Vagina (tissue), 2 donors: Measurements from ENCODE around the gene EML1. TPM values are rescaled to one million over a fixed set of nuclear protein-coding genes. Genes with fewer than 3 reads are reported as not detected.

Source experiments
- DNase-seq, 2 donors: peaks; one replicate each; pipeline ENCODE4 v3.0.0-alpha.2; 2017; ENCODE audit errors: extremely low spot score in 2 of 2
- H3K27ac ChIP-seq: fragments of 200-600 bp; sonication (generic); one replicate; pipeline ENCODE4 v1.5.1; 2019
- H3K27me3 ChIP-seq: fragments of 200-600 bp; sonication (generic); one replicate; pipeline ENCODE4 v1.5.1; 2019
- H3K36me3 ChIP-seq, 2 donors: fragments of 200-600 bp; sonication (generic); one replicate each; pipeline ENCODE4 v1.5.1; 2017 to 2019
- H3K4me1 ChIP-seq: fragments of 200-600 bp; sonication (generic); one replicate; pipeline ENCODE4 v1.5.1; 2019
- H3K4me3 ChIP-seq, 2 donors: fragments of 200-600 bp; sonication (generic); 1 replicate in 1 of 2; 2 replicates in 1 of 2; pipeline ENCODE4 v1.5.1; 2016 to 2019
- H3K9me3 ChIP-seq: fragments of 200-600 bp; sonication (generic); one replicate; pipeline ENCODE4 v1.5.1; 2019
- CTCF ChIP-seq, 3 experiments: fragments of 450-650 bp in 2 of 3; fragments of 200-600 bp in 1 of 3; sonication (generic) in 1 of 3; IDR thresholded peaks; one replicate each; pipeline ENCODE4 v1.5.1; 2017 to 2019; ENCODE audit warnings: antibody characterized with exemption in 3 of 3, mild to moderate bottlenecking in 2 of 3, moderate library complexity in 2 of 3
- POLR2A ChIP-seq, 2 donors: fragments of 450-650 bp; IDR thresholded peaks; one replicate each; pipeline ENCODE4 v1.6.1; 2017; ENCODE audit warnings: antibody characterized with exemption in 2 of 2, mild to moderate bottlenecking in 2 of 2, moderate library complexity in 2 of 2
- POLR2AphosphoS5 ChIP-seq, 2 donors: sonication (generic); formaldehyde crosslinking; IDR thresholded peaks; one replicate each; pipeline ENCODE4 v1.9.0; 2017; ENCODE audit warnings: antibody characterized with exemption in 2 of 2, mild to moderate bottlenecking in 2 of 2, low read depth in 1 of 2; ENCODE audit not compliant: insufficient read depth in 1 of 2
- intact Hi-C: fragments of 100-400 bp; cut with DNase I; formaldehyde crosslinking; loops from one replicate; pipeline ENCODE4 v1.15.1; 2023
- total RNA-seq: library from RNA; depleted of rRNA; stranded (reverse); fragments of >200 nt; gene quantifications from one replicate; pipeline ENCODE4 v1.2.3, GENCODE V29; 2016

EML1 gene
- total RNA-seq, 1 donor from 2014 or later = 32.7 TPM

DNA sequence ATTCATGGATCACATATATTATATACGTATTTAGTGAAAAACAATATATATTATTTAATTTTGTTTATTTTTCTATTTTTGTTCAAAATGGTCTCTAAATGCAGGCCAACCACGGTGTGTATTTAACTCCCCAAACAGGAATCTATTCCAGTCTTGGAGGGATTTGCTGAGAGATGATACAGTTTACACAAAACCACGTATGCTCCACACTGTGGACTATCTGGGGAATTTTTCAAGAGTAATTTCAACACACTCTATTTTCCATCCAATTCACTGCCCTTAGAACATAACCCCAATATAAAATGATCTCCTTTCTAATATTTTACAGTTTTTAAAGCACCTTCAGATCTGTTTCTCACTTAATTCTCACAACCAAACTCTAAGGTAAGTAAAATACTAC is 15.3 kb downstream of the EML1 start:
- intact Hi-C loops = no loop called here
- no peaks in the 10 kb centered on the region for H3K9me3 ChIP-seq
- no peaks in the 10 kb centered on the region for H3K27me3 ChIP-seq
- no peak for DNase-seq
- peaks cover 56% of the 10 kb centered on the region for H3K4me1 ChIP-seq
- peak overlapping the region; percentile 45 for H3K27ac ChIP-seq
- H3K36me3 ChIP-seq = no peaks in the 10 kb centered on the region
- H3K4me3 ChIP-seq = no peak overlapping the region
- TF ChIP-seq POLR2AphosphoS5 (IDR thresholded peaks at IDR 0.05; ENCODE audit: insufficient read depth in 1 of 2, low read depth in 1 of 2) (no peak), POLR2A (IDR thresholded peaks at IDR 0.05) (no peak), CTCF (IDR thresholded peaks at IDR 0.05) (no peak)

- intact Hi-C loops = no loop called here
- TF ChIP-seq POLR2AphosphoS5 (IDR thresholded peaks at IDR 0.05; ENCODE audit: insufficient read depth in 1 of 2, low read depth in 1 of 2) = peak in 1 of 2 donors; percentile 76
- no peak for TF ChIP-seq POLR2A (IDR thresholded peaks at IDR 0.05)
- H3K9me3 ChIP-seq = no peaks in the 10 kb centered on the region
- H3K27ac ChIP-seq = peak overlapping the region; percentile 52
- H3K4me1 ChIP-seq = peaks cover 57% of the 10 kb centered on the region
- no peaks in the 10 kb centered on the region for H3K36me3 ChIP-seq
- no peaks in the 10 kb centered on the region for H3K27me3 ChIP-seq
- H3K4me3 ChIP-seq = no peak overlapping the region
- DNase-seq = no peak
Observed at GRCh38 chr14:99809360-99809759, 16.1 kb downstream of the EML1 start.

DNA sequence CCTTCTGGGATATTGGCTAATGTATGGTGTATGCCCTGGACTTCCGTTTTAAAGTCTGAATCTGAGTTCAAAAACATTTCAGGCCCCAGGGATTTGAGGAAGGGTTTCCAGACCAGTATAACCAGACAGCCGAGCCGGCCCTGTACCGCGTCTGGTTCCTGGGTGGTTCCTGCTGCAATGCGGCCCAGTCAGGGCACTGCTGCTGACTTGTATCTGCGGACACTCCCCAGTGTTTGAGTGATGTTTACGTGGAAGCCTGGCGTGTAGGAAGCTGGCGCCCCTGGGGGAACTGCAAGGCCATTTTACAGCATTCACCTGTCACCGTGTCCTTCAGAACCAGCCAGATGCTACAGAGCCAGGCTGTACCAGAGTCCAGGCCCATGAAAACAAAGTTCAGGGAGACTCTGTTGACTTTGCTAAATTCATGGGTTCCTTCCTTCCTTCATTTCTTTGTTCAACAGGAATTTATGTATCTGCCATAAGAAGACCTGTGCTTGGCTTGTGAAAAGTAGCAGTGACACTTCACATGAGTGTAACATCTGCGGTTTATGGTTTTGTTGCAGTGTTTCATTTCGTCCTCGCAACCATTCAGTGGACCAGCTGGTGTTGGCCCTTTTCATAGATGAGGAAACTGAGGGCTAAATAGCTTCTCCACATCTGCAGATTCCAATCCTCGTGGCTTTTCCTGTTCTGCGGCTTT is 16.8 kb downstream of the EML1 start:
- TF ChIP-seq POLR2AphosphoS5 (IDR thresholded peaks at IDR 0.05; ENCODE audit: insufficient read depth in 1 of 2, low read depth in 1 of 2) (peak in 1 of 2 donors; percentile 12), POLR2A (IDR thresholded peaks at IDR 0.05) (no peak)
- no peaks in the 10 kb centered on the region for H3K36me3 ChIP-seq
- no peak for DNase-seq
- H3K4me1 ChIP-seq = peaks cover 61% of the 10 kb centered on the region
- intact Hi-C loops = no loop called here
- no peaks in the 10 kb centered on the region for H3K9me3 ChIP-seq
- peak overlapping the region; percentile 52 for H3K27ac ChIP-seq
- no peaks in the 10 kb centered on the region for H3K27me3 ChIP-seq
- no peak overlapping the region for H3K4me3 ChIP-seq

- Histone ChIP-seq H3K27ac (peak overlapping the region; percentile 52), H3K36me3 (no peaks in the 10 kb centered on the region), H3K9me3 (no peaks in the 10 kb centered on the region), H3K27me3 (no peaks in the 10 kb centered on the region), H3K4me3 (no peak overlapping the region), H3K4me1 (peaks cover 61% of the 10 kb centered on the region)
- DNase-seq = no peak
- no peak for TF ChIP-seq POLR2A (IDR thresholded peaks at IDR 0.05)
- TF ChIP-seq CTCF (IDR thresholded peaks at IDR 0.05) = no peak
- no peak for TF ChIP-seq POLR2AphosphoS5 (IDR thresholded peaks at IDR 0.05; ENCODE audit: insufficient read depth in 1 of 2, low read depth in 1 of 2)
- intact Hi-C loops = no loop called here
Observed at GRCh38 chr14:99810559-99810874, 17.3 kb downstream of the EML1 start.

DNA sequence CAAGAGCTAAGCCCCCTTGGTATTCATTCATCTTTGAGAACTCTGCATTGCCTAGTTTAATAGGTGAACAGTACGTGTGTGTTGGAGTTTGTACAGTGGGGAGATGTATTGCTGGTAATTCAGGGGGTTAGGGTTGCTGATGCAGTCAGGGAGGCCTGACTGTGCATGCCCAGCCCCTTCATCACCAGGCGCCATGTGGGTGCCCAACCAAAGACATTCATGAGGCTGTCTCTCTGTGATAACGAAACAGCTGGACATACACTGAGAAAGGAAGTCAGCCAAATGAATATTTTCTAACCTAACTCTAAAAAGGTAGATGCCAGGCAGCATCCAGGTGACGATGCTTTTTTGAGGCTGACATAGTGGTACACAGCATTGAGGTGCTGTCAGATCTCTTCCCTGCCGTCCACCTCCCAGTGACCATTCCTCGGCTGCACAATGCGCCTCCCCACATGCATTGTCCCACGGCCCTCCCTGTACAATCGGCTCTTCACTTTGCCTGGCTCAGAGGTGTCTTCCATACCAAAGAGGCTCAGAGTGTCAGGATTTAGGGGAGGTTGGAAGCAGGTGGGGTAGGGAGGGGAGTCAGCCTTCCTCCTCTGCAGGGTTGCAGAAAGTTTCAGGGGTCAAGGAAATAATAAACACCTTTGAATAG is 19.0 kb downstream of the EML1 start:
- H3K4me1 ChIP-seq = peaks cover 58% of the 10 kb centered on the region
- H3K4me3 ChIP-seq = no peak overlapping the region
- no peaks in the 10 kb centered on the region for H3K9me3 ChIP-seq
- no peak overlapping the region for H3K27ac ChIP-seq
- peak; percentile 49 to 78 for DNase-seq
- no peaks in the 10 kb centered on the region for H3K36me3 ChIP-seq
- intact Hi-C loops = no loop called here
- no peaks in the 10 kb centered on the region for H3K27me3 ChIP-seq
- no peak for TF ChIP-seq POLR2AphosphoS5 (IDR thresholded peaks at IDR 0.05; ENCODE audit: insufficient read depth in 1 of 2, low read depth in 1 of 2)
- TF ChIP-seq CTCF (IDR thresholded peaks at IDR 0.05) = no peak
- no peak for TF ChIP-seq POLR2A (IDR thresholded peaks at IDR 0.05)

GRCh38 chr14:99812892-99813291 is 19.7 kb downstream of the EML1 start:
- peaks cover 51% of the 10 kb centered on the region for H3K4me1 ChIP-seq
- intact Hi-C loops = no loop called here
- no peaks in the 10 kb centered on the region for H3K9me3 ChIP-seq
- DNase-seq = peak; percentile 3 to 6
- H3K4me3 ChIP-seq = no peak overlapping the region
- H3K27me3 ChIP-seq = no peaks in the 10 kb centered on the region
- H3K36me3 ChIP-seq = no peaks in the 10 kb centered on the region
- TF ChIP-seq CTCF (IDR thresholded peaks at IDR 0.05) = no peak
- TF ChIP-seq POLR2A (IDR thresholded peaks at IDR 0.05) = no peak
- no peak for TF ChIP-seq POLR2AphosphoS5 (IDR thresholded peaks at IDR 0.05; ENCODE audit: insufficient read depth in 1 of 2, low read depth in 1 of 2)
- no peak overlapping the region for H3K27ac ChIP-seq
